ENCODE results near the gene C11orf21. TPM values are rescaled to one million over a fixed set of nuclear protein-coding genes. Genes with fewer than 3 reads are reported as not detected.

C11orf21 gene
- total and polyA plus RNA-seq, 2 donors: 2.4 to 18.9 TPM

DNA sequence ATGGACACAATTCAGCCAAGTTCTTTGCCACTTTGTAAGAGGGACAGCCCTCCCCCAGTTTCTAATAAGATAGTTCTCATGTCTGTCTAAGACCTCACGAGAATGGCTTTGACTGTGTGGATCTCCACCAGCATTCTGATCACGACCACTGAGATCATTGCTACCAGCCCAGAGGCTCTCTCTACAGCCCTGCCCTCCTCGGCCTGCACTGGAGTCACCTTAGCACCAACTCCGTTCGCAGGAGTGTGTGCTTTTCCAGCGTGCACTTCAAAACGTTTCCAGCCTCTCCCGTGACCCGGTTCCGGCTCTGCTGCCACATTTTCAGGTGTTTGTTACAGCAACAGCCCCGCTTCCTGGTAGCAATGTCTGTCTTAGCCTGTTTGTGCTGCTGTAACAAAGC lies 26.3 kb upstream of the C11orf21 start:
- H3K9me3 ChIP-seq (ENCODE audit: control insufficient read depth in 2 of 2, insufficient read depth in 1 of 2, low read length in 1 of 2): peaks cover 0 to 21% of the 10 kb centered on the region in 2 donors
- H3K36me3 ChIP-seq (ENCODE audit: control insufficient read depth in 2 of 2, insufficient read depth in 2 of 2, low read length in 1 of 2): no peaks in the 10 kb centered on the region
- H3K27me3 ChIP-seq (ENCODE audit: control insufficient read depth in 2 of 2, insufficient read depth in 1 of 2, low read length in 1 of 2): no peaks in the 10 kb centered on the region
- WGBS: 96% methylated on average over 11 of the region's 11 CpGs
- H3K4me1 ChIP-seq (ENCODE audit: control insufficient read depth in 2 of 2, insufficient read depth in 2 of 2, low read length in 2 of 2): no peaks in the 10 kb centered on the region
- no peak overlapping the region for H3K4me3 ChIP-seq (ENCODE audit: low read length in 2 of 2)
- no peak overlapping the region for H3K27ac ChIP-seq (ENCODE audit: low read depth in 1 of 2, low read length in 1 of 2)
- DNase-seq (ENCODE audit: low read depth in 6 of 9, low spot score in 9 of 9): no peak

DNA sequence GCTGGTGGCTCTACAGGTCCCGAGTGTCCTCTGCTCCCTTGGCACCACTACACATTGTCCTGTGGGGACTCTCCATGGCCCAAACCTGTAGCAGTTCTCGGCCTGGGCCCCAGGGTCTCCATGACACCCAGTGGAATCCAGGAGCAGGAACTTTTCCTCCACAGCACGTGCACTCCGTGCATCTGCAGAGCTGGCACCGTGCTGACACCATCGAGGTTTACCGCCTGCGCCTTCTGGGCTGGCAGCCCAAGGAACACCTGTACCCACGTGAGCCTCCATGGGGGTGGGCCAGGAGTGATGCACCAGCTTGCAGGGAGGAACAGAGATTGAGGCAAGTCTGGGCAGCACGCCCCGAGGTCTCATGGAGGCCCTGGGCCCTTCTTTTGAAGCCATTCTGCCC lies 25.3 kb upstream of the C11orf21 start:
- H3K4me3 ChIP-seq (ENCODE audit: low read length in 2 of 2): no peak overlapping the region
- DNase-seq (ENCODE audit: low read depth in 6 of 9, low spot score in 9 of 9): no peak
- no peaks in the 10 kb centered on the region for H3K27me3 ChIP-seq (ENCODE audit: control insufficient read depth in 2 of 2, insufficient read depth in 1 of 2, low read length in 1 of 2)
- peaks cover 0 to 21% of the 10 kb centered on the region in 2 donors for H3K9me3 ChIP-seq (ENCODE audit: control insufficient read depth in 2 of 2, insufficient read depth in 1 of 2, low read length in 1 of 2)
- H3K36me3 ChIP-seq (ENCODE audit: control insufficient read depth in 2 of 2, insufficient read depth in 2 of 2, low read length in 1 of 2): no peaks in the 10 kb centered on the region
- no peak overlapping the region for H3K27ac ChIP-seq (ENCODE audit: low read depth in 1 of 2, low read length in 1 of 2)
- H3K4me1 ChIP-seq (ENCODE audit: control insufficient read depth in 2 of 2, insufficient read depth in 2 of 2, low read length in 2 of 2): no peaks in the 10 kb centered on the region
- 78% methylated on average over 11 of the region's 11 CpGs for WGBS

DNA sequence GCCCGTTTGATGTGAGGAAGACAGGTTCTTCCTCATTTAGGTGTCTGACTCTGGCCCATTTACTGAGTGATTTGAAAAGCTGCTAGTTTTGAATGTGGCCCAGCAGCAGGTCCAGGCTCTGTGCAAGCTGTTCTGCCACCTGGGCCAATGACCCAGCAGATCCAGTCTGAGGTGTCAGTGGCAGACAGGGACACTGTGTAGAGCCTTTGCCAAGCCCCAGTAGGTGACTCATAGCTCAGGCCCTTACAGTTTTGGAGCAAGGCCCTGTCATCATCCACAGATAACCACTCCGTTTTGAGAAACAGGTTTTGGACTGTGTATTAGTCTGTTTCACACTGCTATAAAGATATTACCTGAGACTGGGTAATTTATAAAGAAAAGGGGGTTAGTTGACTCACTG lies 24.0 kb upstream of the C11orf21 start:
- DNase-seq (ENCODE audit: low read depth in 6 of 9, low spot score in 9 of 9): no peak
- Histone ChIP-seq H3K4me3 (ENCODE audit: low read length in 2 of 2) (no peak overlapping the region), H3K36me3 (ENCODE audit: control insufficient read depth in 2 of 2, insufficient read depth in 2 of 2, low read length in 1 of 2) (no peaks in the 10 kb centered on the region), H3K27ac (ENCODE audit: low read depth in 1 of 2, low read length in 1 of 2) (no peak overlapping the region), H3K4me1 (ENCODE audit: control insufficient read depth in 2 of 2, insufficient read depth in 2 of 2, low read length in 2 of 2) (no peaks in the 10 kb centered on the region), H3K27me3 (ENCODE audit: control insufficient read depth in 2 of 2, insufficient read depth in 1 of 2, low read length in 1 of 2) (peaks cover 0 to 2% of the 10 kb centered on the region in 2 donors), H3K9me3 (ENCODE audit: control insufficient read depth in 2 of 2, insufficient read depth in 1 of 2, low read length in 1 of 2) (peaks cover 0 to 10% of the 10 kb centered on the region in 2 donors)
- 90% methylated on average over 2 of the region's 2 CpGs for WGBS

DNA sequence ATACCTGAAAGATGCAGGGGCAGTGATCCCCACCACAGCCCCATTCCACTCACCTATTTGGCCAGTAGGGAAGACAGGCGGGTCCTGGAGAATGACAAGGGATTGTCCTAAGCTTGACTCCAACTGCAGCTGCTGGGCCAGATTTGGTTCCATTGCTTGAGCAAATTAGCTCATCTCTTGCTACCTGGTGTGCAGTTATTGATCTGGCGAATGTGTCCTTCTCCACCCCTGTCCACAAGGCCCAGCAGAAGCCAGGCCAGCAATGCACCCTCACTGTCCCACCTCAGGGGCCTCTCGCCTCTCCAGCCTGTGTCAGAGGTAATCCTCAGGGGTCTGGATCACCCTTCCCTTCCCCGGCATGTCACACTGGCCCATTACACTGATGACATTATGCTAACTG lies 23.4 kb upstream of the C11orf21 start:
- H3K4me3 ChIP-seq (ENCODE audit: low read length in 2 of 2): no peak overlapping the region
- peaks cover 0 to 4% of the 10 kb centered on the region in 2 donors for H3K27me3 ChIP-seq (ENCODE audit: control insufficient read depth in 2 of 2, insufficient read depth in 1 of 2, low read length in 1 of 2)
- H3K9me3 ChIP-seq (ENCODE audit: control insufficient read depth in 2 of 2, insufficient read depth in 1 of 2, low read length in 1 of 2): peaks cover 0 to 5% of the 10 kb centered on the region in 2 donors
- no peak overlapping the region for H3K27ac ChIP-seq (ENCODE audit: low read depth in 1 of 2, low read length in 1 of 2)
- H3K36me3 ChIP-seq (ENCODE audit: control insufficient read depth in 2 of 2, insufficient read depth in 2 of 2, low read length in 1 of 2): no peaks in the 10 kb centered on the region
- no peaks in the 10 kb centered on the region for H3K4me1 ChIP-seq (ENCODE audit: control insufficient read depth in 2 of 2, insufficient read depth in 2 of 2, low read length in 2 of 2)
- 87% methylated on average over 4 of the region's 4 CpGs for WGBS
- no peak for DNase-seq (ENCODE audit: low read depth in 6 of 9, low spot score in 9 of 9)

DNA sequence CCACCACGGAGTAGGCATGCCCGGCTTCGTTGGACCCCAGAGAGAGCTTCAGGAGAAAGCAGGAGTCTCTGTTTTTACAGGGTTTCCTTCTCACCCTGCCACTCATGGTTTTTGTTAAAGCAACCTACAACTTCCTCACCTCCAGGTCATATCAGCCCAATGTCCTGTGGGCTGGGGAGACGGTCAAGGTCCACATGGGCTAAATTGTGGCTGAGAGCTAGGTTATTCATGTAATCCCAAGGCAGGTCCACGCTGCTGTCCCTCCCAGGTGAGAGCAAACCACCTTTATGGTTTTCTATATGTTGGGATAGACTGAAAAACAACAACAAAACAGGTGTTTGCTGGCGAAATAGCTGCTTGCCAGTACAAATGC lies 19.6 kb upstream of the C11orf21 start:
- H3K4me3 ChIP-seq (ENCODE audit: low read length in 2 of 2): no peak overlapping the region
- H3K27ac ChIP-seq (ENCODE audit: low read depth in 1 of 2, low read length in 1 of 2): no peak overlapping the region
- DNase-seq (ENCODE audit: low read depth in 6 of 9, low spot score in 9 of 9): no peak
- peaks cover 0 to 4% of the 10 kb centered on the region in 2 donors for H3K27me3 ChIP-seq (ENCODE audit: control insufficient read depth in 2 of 2, insufficient read depth in 1 of 2, low read length in 1 of 2)
- no peaks in the 10 kb centered on the region for H3K4me1 ChIP-seq (ENCODE audit: control insufficient read depth in 2 of 2, insufficient read depth in 2 of 2, low read length in 2 of 2)
- H3K36me3 ChIP-seq (ENCODE audit: control insufficient read depth in 2 of 2, insufficient read depth in 2 of 2, low read length in 1 of 2): no peaks in the 10 kb centered on the region
- 86% methylated on average over 6 of the region's 6 CpGs for WGBS
- H3K9me3 ChIP-seq (ENCODE audit: control insufficient read depth in 2 of 2, insufficient read depth in 1 of 2, low read length in 1 of 2): no peaks in the 10 kb centered on the region

DNA sequence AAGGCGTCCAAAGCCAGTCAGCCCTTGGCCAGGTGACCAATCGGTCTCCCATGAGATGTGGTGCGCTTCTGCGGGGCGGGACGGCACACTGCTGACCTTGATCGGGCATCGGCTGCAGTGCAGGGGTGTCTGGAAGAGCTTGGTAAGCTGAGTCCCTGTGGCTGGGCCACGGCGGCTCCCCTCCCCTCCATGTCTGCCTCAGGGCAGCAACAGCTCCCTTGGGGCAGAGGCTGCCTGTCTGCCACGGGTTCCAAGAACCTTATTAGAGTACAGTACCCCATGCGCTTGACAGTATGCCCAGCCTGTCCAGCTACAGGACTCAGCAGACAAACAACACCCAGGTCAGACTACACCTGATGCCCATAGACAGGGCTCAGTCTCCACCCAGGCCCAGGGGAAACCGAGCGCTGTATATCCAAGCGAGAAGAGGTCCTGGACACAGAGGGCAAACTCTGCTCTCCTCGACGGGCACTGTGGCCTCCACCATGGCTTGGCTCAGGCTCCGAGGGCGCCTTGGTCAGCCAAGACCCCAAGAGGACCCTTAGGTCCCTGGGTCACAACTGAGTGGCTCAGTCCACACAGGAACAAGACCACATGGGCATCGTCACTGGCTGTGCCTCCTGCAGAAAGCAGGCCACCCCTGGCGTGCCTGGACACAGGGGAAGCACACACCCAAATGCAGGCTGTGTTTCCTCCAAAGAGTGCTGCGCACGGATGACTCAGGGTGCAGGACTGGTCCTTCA lies 19.0 kb upstream of the C11orf21 start:
- Histone ChIP-seq H3K9me3 (ENCODE audit: control insufficient read depth in 2 of 2, insufficient read depth in 1 of 2, low read length in 1 of 2) (no peaks in the 10 kb centered on the region), H3K36me3 (ENCODE audit: control insufficient read depth in 2 of 2, insufficient read depth in 2 of 2, low read length in 1 of 2) (no peaks in the 10 kb centered on the region), H3K27ac (ENCODE audit: low read depth in 1 of 2, low read length in 1 of 2) (no peak overlapping the region), H3K4me1 (ENCODE audit: control insufficient read depth in 2 of 2, insufficient read depth in 2 of 2, low read length in 2 of 2) (no peaks in the 10 kb centered on the region), H3K27me3 (ENCODE audit: control insufficient read depth in 2 of 2, insufficient read depth in 1 of 2, low read length in 1 of 2) (peaks cover 0 to 4% of the 10 kb centered on the region in 2 donors), H3K4me3 (ENCODE audit: low read length in 2 of 2) (no peak overlapping the region)
- 92% methylated on average over 23 of the region's 23 CpGs for WGBS
- DNase-seq (ENCODE audit: low read depth in 6 of 9, low spot score in 9 of 9): no peak

DNA sequence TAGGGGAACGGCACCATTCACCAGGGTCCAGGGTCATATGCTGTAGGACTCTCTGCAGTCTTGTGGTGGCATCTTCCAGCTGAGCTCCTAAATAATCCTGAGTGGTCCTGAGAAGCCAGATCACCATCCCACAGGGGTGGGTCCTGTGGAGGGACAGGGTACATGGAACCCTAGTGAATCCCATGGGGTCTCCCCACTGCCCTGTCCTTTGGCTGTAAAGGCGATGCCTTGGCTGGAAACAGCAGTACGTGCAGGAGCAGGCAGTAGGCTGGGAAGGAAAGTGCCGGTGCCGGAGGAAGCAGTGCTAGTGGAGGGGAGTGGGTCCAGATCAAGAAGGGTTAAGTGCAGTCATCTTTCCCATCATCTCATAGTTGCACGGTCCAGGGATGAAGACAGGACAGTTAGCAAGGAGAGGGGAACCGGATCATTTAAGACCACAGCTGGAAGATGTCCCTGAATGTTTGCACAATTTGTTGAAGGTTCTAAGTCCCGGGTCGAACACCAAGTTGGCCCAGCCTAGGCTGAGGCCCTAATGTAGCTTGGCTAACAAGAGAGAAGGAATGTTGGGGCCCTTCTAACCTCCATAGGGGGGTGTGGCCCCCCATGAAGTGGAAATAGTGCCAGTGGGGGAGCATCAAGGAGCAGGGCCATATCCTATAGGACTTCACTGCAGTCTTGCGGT lies 18.2 kb upstream of the C11orf21 start:
- H3K36me3 ChIP-seq (ENCODE audit: control insufficient read depth in 2 of 2, insufficient read depth in 2 of 2, low read length in 1 of 2): no peaks in the 10 kb centered on the region
- H3K27me3 ChIP-seq (ENCODE audit: control insufficient read depth in 2 of 2, insufficient read depth in 1 of 2, low read length in 1 of 2): peaks cover 0 to 4% of the 10 kb centered on the region in 2 donors
- H3K27ac ChIP-seq (ENCODE audit: low read depth in 1 of 2, low read length in 1 of 2): no peak overlapping the region
- peaks cover 0 to 3% of the 10 kb centered on the region in 2 donors for H3K9me3 ChIP-seq (ENCODE audit: control insufficient read depth in 2 of 2, insufficient read depth in 1 of 2, low read length in 1 of 2)
- H3K4me3 ChIP-seq (ENCODE audit: low read length in 2 of 2): no peak overlapping the region
- no peaks in the 10 kb centered on the region for H3K4me1 ChIP-seq (ENCODE audit: control insufficient read depth in 2 of 2, insufficient read depth in 2 of 2, low read length in 2 of 2)
- 89% methylated on average over 10 of the region's 10 CpGs for WGBS
- DNase-seq (ENCODE audit: low read depth in 6 of 9, low spot score in 9 of 9): no peak

DNA sequence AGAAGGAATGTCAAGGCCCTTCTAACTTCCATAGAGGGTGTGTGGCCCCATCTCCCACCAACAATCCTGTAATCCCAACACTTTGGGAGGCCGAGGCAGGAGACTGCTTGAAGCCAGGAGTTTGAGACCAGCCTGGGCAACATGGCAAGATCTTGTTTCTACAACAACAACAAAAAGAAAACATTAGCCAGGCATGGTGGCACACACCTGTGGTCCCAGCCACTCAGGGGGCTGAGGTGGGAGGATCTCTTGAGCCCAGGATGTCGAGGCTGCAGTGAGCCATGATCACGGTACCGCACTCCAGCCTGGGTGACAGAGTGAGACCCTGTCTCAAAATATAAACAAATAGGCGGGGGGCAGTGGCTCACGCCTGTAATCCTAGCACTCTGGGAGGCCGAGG lies 17.0 kb upstream of the C11orf21 start:
- no peak for DNase-seq (ENCODE audit: low read depth in 6 of 9, low spot score in 9 of 9)
- no peak overlapping the region for H3K27ac ChIP-seq (ENCODE audit: low read depth in 1 of 2, low read length in 1 of 2)
- peaks cover 0 to 12% of the 10 kb centered on the region in 2 donors for H3K4me1 ChIP-seq (ENCODE audit: control insufficient read depth in 2 of 2, insufficient read depth in 2 of 2, low read length in 2 of 2)
- peaks cover 0 to 4% of the 10 kb centered on the region in 2 donors for H3K27me3 ChIP-seq (ENCODE audit: control insufficient read depth in 2 of 2, insufficient read depth in 1 of 2, low read length in 1 of 2)
- no peak overlapping the region for H3K4me3 ChIP-seq (ENCODE audit: low read length in 2 of 2)
- H3K36me3 ChIP-seq (ENCODE audit: control insufficient read depth in 2 of 2, insufficient read depth in 2 of 2, low read length in 1 of 2): no peaks in the 10 kb centered on the region
- WGBS: 95% methylated on average over 7 of the region's 7 CpGs
- H3K9me3 ChIP-seq (ENCODE audit: control insufficient read depth in 2 of 2, insufficient read depth in 1 of 2, low read length in 1 of 2): peaks cover 0 to 3% of the 10 kb centered on the region in 2 donors

DNA sequence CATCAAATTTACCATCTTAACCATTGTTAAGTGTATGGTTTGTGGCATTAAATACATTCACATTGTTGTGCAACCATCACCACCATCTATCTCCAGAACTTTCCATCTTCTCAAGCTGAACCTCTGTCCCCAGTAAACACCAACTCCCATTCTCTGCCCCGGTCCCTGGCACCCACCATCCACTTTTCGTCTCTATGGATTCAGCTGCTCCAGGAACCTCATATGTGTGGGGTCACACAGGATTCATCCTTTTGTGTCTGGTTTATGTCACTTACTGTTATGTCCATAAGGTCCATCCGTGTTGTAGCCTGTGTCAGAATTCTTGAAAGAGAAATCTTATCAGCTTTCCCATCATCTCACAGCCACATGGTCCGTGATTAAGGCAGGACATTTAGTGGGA lies 16.4 kb upstream of the C11orf21 start:
- H3K36me3 ChIP-seq (ENCODE audit: control insufficient read depth in 2 of 2, insufficient read depth in 2 of 2, low read length in 1 of 2): no peaks in the 10 kb centered on the region
- peaks cover 0 to 4% of the 10 kb centered on the region in 2 donors for H3K27me3 ChIP-seq (ENCODE audit: control insufficient read depth in 2 of 2, insufficient read depth in 1 of 2, low read length in 1 of 2)
- no peak overlapping the region for H3K27ac ChIP-seq (ENCODE audit: low read depth in 1 of 2, low read length in 1 of 2)
- 96% methylated on average over 4 of the region's 4 CpGs for WGBS
- H3K4me3 ChIP-seq (ENCODE audit: low read length in 2 of 2): no peak overlapping the region
- H3K9me3 ChIP-seq (ENCODE audit: control insufficient read depth in 2 of 2, insufficient read depth in 1 of 2, low read length in 1 of 2): peaks cover 0 to 3% of the 10 kb centered on the region in 2 donors
- no peak for DNase-seq (ENCODE audit: low read depth in 6 of 9, low spot score in 9 of 9)
- H3K4me1 ChIP-seq (ENCODE audit: control insufficient read depth in 2 of 2, insufficient read depth in 2 of 2, low read length in 2 of 2): peaks cover 0 to 12% of the 10 kb centered on the region in 2 donors

All from thymus (tissue), 11 donors.